WERI-Rb-1 (cell line): ENCODE data around the gene UBE2D3.
"Not testable (repeated sequence)": the region's sequence is repeated elsewhere in the genome, so short reads cannot be mapped to it uniquely, and the experiment has no call there.

ENCODE experiments used
- DNase-seq: peaks from one replicate; pipeline ENCODE4 v3.0.0-alpha.2; 2020
- H3K27ac ChIP-seq: fragments of 250-450 bp; sonication (Bioruptor Pico); 2 replicates; pipeline ENCODE4 v1.5.1; 2020; ENCODE audit warnings: mild to moderate bottlenecking, moderate library complexity
- H3K27me3 ChIP-seq: fragments of 250-450 bp; sonication (Bioruptor Pico); 2 replicates; pipeline ENCODE4 v1.5.1; 2021; ENCODE audit warnings: mild to moderate bottlenecking, low read depth, moderate library complexity; ENCODE audit not compliant: insufficient read depth, severe bottlenecking
- H3K36me3 ChIP-seq: fragments of 250-450 bp; sonication (Bioruptor Pico); 2 replicates; pipeline ENCODE4 v1.5.1; 2020; ENCODE audit warnings: mild to moderate bottlenecking, moderate library complexity
- H3K4me3 ChIP-seq: 2 replicates; pipeline ENCODE4 v1.5.1; 2011; ENCODE audit warnings: low read depth, mild to moderate bottlenecking, control low read depth, low read length
- H3K9me3 ChIP-seq: fragments of 250-450 bp; sonication (Bioruptor Pico); 2 replicates; pipeline ENCODE4 v1.5.1; 2021; ENCODE audit warnings: mild to moderate bottlenecking, moderate library complexity; ENCODE audit not compliant: severe bottlenecking
- CTCF ChIP-seq: IDR thresholded peaks from 2 replicates; pipeline ENCODE4 v1.5.1; 2011; ENCODE audit warnings: low read depth, mild to moderate bottlenecking, control low read depth, inconsistent platforms, low read length

UBE2D3 gene

GRCh38 chr4:102819588-102820365, 7.6 kb downstream of the UBE2D3 start:
- H3K27me3 ChIP-seq = no peaks in the 10 kb centered on the region
- H3K9me3 ChIP-seq = no peaks in the 10 kb centered on the region
- no peak for TF ChIP-seq CTCF
- peaks cover 91% of the 10 kb centered on the region for H3K36me3 ChIP-seq
- no peak overlapping the region for H3K27ac ChIP-seq
- DNase-seq = no peak
- no peak overlapping the region for H3K4me3 ChIP-seq

- H3K4me3 ChIP-seq, H3K27ac ChIP-seq, H3K9me3 ChIP-seq, H3K27me3 ChIP-seq, DNase-seq: not testable (repeated sequence)
- peaks cover 88% of the 10 kb centered on the region for H3K36me3 ChIP-seq
These were observed 8.3 kb downstream of the UBE2D3 start for GRCh38 chr4:102819100-102819499.

- no peak for TF ChIP-seq CTCF
- Histone ChIP-seq H3K36me3 (peaks cover 82% of the 10 kb centered on the region), H3K27ac (no peak overlapping the region), H3K27me3 (no peaks in the 10 kb centered on the region), H3K4me3 (no peak overlapping the region), H3K9me3 (no peaks in the 10 kb centered on the region)
- DNase-seq = no peak
These were observed 9.6 kb downstream of the UBE2D3 start for GRCh38 chr4:102817613-102818268.

GRCh38 chr4:102817021-102817605, 10.2 kb downstream of the UBE2D3 start:
- no peak for TF ChIP-seq CTCF
- no peak for DNase-seq
- Histone ChIP-seq H3K9me3 (no peaks in the 10 kb centered on the region), H3K4me3 (no peak overlapping the region), H3K27me3 (no peaks in the 10 kb centered on the region), H3K27ac (no peak overlapping the region), H3K36me3 (peaks cover 76% of the 10 kb centered on the region)

GRCh38 chr4:102815981-102816380, 11.4 kb downstream of the UBE2D3 start:
- Histone ChIP-seq H3K4me3 (no peak overlapping the region), H3K27me3 (no peaks in the 10 kb centered on the region), H3K36me3 (peaks cover 66% of the 10 kb centered on the region), H3K27ac (no peak overlapping the region), H3K9me3 (no peaks in the 10 kb centered on the region)
- no peak for DNase-seq
- no peak for TF ChIP-seq CTCF

- H3K27me3 ChIP-seq = no peaks in the 10 kb centered on the region
- TF ChIP-seq CTCF = no peak
- H3K9me3 ChIP-seq = no peaks in the 10 kb centered on the region
- no peak overlapping the region for H3K27ac ChIP-seq
- peaks cover 73% of the 10 kb centered on the region for H3K36me3 ChIP-seq
- H3K4me3 ChIP-seq = no peak overlapping the region
- DNase-seq = no peak
These were observed 17.7 kb downstream of the UBE2D3 start for GRCh38 chr4:102809691-102810090.
